WTC11 (cell line): Measurements from ENCODE around the gene ABR. TPM values are rescaled to one million over a fixed set of nuclear protein-coding genes. Genes with fewer than 3 reads are reported as not detected.
A peak's percentile ranks its signal among the peaks of the same experiment; 100 is the strongest.

Experiments
- ATAC-seq: fragments of 200-7000 bp; cut with Tn5 transposase; 2 replicates; pipeline ENCODE4 v1.10.0; 2021; ENCODE audit warnings: mild to moderate bottlenecking, moderate library complexity
- CTCF ChIA-PET: fragments of 300-600 bp; sonication (Branson Sonifier 250); formaldehyde crosslinking; loops from one replicate; lab custom pipeline; 2021; ENCODE audit warnings: antibody characterized with exemption; lab: Charles Lee
- POLR2A ChIA-PET: fragments of 350-600 bp; sonication (Branson Sonifier 250); formaldehyde crosslinking; loops from one replicate; lab custom pipeline; 2021; ENCODE audit warnings: antibody characterized with exemption; lab: Charles Lee
- DNase-seq: peaks from one replicate; pipeline ENCODE4 v3.0.0; 2021; ENCODE audit warnings: low spot score
- H3K27ac Mint-ChIP-seq: 2 replicates; pipeline ENCODE4 v1.8.0; 2021; ENCODE audit warnings: mixed read lengths
- H3K27me3 Mint-ChIP-seq: 2 replicates; pipeline ENCODE4 v1.8.0; 2021; ENCODE audit warnings: low read depth, mild to moderate bottlenecking, moderate library complexity, mixed read lengths
- H3K36me3 Mint-ChIP-seq: 2 replicates; pipeline ENCODE4 v1.8.0; 2021; ENCODE audit warnings: mixed read lengths
- H3K4me1 Mint-ChIP-seq: 2 replicates; pipeline ENCODE4 v1.8.0; 2022; ENCODE audit warnings: mixed read lengths
- H3K4me3 Mint-ChIP-seq: 2 replicates; pipeline ENCODE4 v1.8.0; 2021; ENCODE audit warnings: mild to moderate bottlenecking, moderate library complexity, mixed read lengths
- H3K9me3 Mint-ChIP-seq: 2 replicates; pipeline ENCODE4 v1.8.0; 2021; ENCODE audit warnings: mixed read lengths
- CBFB ChIP-seq: sonication (generic); formaldehyde crosslinking; IDR thresholded peaks from 2 replicates; pipeline ENCODE4 v1.8.1; 2022; ENCODE audit warnings: mild to moderate bottlenecking, low read depth, missing genetic modification reagents
- CREB1 ChIP-seq: sonication (generic); formaldehyde crosslinking; IDR thresholded peaks from 2 replicates; pipeline ENCODE4 v1.8.0; 2023; ENCODE audit warnings: mild to moderate bottlenecking, missing genetic modification reagents
- FOXJ3 ChIP-seq: sonication (generic); formaldehyde crosslinking; IDR thresholded peaks from 2 replicates; pipeline ENCODE4 v1.9.0; 2021; ENCODE audit warnings: missing genetic modification reagents, mild to moderate bottlenecking, borderline replicate concordance
- IRF2 ChIP-seq: sonication (generic); formaldehyde crosslinking; IDR thresholded peaks from 2 replicates; pipeline ENCODE4 v1.8.0; 2022; ENCODE audit warnings: low read depth, missing genetic modification reagents, borderline replicate concordance
- JAZF1 ChIP-seq: fragments of 250-450 bp; sonication (Bioruptor Pico); IDR thresholded peaks from 2 replicates; pipeline ENCODE4 v1.9.0; 2021; ENCODE audit warnings: moderate library complexity, mild to moderate bottlenecking, inconsistent platforms
- KAT7 ChIP-seq: sonication (generic); formaldehyde crosslinking; IDR thresholded peaks from 2 replicates; pipeline ENCODE4 v1.8.1; 2023; ENCODE audit warnings: missing genetic modification reagents, mild to moderate bottlenecking, borderline replicate concordance
- NFYB ChIP-seq: sonication (generic); formaldehyde crosslinking; conservative IDR thresholded peaks from 2 replicates; pipeline ENCODE4 v1.8.0; 2022; ENCODE audit warnings: low read depth, missing genetic modification reagents
- NR1H2 ChIP-seq: sonication (generic); formaldehyde crosslinking; IDR thresholded peaks from 2 replicates; pipeline ENCODE4 v1.9.0; 2021; ENCODE audit warnings: mild to moderate bottlenecking, moderate library complexity, missing genetic modification reagents
- PRRX2 ChIP-seq: fragments of 250-450 bp; sonication (Bioruptor Pico); IDR thresholded peaks from 2 replicates; pipeline ENCODE4 v1.8.0; 2021; ENCODE audit warnings: mild to moderate bottlenecking
- ZBTB21 ChIP-seq: sonication (generic); formaldehyde crosslinking; IDR thresholded peaks from 2 replicates; pipeline ENCODE4 v1.8.1; 2023; ENCODE audit warnings: mild to moderate bottlenecking, missing genetic modification reagents, borderline replicate concordance
- ZNF263 ChIP-seq: sonication (generic); formaldehyde crosslinking; IDR thresholded peaks from 2 replicates; pipeline ENCODE4 v1.8.1; 2022; ENCODE audit warnings: low read depth, mild to moderate bottlenecking, moderate library complexity, missing genetic modification reagents
- total RNA-seq: library from RNA; stranded (reverse); gene quantifications from 3 replicates; pipeline ENCODE4 v1.2.3, GENCODE V29; 2021
- TF ChIP-seq, protein P1 (sequence below): fragments of 200-600 bp; IDR thresholded peaks from 2 replicates; pipeline ENCODE4 v1.8.0; 2022; ENCODE audit warnings: antibody characterized with exemption
- TF ChIP-seq, protein P2 (sequence below): fragments of 250-450 bp; sonication (Bioruptor Pico); IDR thresholded peaks from 2 replicates; pipeline ENCODE4 v1.8.0; 2021; ENCODE audit warnings: mild to moderate bottlenecking
- TF ChIP-seq, protein P3 (sequence below): fragments of 250-450 bp; sonication (Bioruptor Pico); IDR thresholded peaks from 2 replicates; pipeline ENCODE4 v1.9.0; 2021; ENCODE audit warnings: mild to moderate bottlenecking
- TF ChIP-seq, protein P4 (sequence below): sonication (generic); formaldehyde crosslinking; IDR thresholded peaks from 2 replicates; pipeline ENCODE4 v1.8.0; 2023; ENCODE audit warnings: mild to moderate bottlenecking, missing genetic modification reagents
- TF ChIP-seq, protein P5 (sequence below): sonication (generic); formaldehyde crosslinking; IDR thresholded peaks from 2 replicates; pipeline ENCODE4 v1.8.0; 2022; ENCODE audit warnings: mild to moderate bottlenecking, missing genetic modification reagents
- TF ChIP-seq, protein P6 (sequence below): sonication (generic); formaldehyde crosslinking; IDR thresholded peaks from 2 replicates; pipeline ENCODE4 v1.8.1; 2023; ENCODE audit warnings: mild to moderate bottlenecking, missing genetic modification reagents

Gene ABR
- total RNA-seq, 1 experiment from 2014 or later: 38.0 TPM

DNA sequence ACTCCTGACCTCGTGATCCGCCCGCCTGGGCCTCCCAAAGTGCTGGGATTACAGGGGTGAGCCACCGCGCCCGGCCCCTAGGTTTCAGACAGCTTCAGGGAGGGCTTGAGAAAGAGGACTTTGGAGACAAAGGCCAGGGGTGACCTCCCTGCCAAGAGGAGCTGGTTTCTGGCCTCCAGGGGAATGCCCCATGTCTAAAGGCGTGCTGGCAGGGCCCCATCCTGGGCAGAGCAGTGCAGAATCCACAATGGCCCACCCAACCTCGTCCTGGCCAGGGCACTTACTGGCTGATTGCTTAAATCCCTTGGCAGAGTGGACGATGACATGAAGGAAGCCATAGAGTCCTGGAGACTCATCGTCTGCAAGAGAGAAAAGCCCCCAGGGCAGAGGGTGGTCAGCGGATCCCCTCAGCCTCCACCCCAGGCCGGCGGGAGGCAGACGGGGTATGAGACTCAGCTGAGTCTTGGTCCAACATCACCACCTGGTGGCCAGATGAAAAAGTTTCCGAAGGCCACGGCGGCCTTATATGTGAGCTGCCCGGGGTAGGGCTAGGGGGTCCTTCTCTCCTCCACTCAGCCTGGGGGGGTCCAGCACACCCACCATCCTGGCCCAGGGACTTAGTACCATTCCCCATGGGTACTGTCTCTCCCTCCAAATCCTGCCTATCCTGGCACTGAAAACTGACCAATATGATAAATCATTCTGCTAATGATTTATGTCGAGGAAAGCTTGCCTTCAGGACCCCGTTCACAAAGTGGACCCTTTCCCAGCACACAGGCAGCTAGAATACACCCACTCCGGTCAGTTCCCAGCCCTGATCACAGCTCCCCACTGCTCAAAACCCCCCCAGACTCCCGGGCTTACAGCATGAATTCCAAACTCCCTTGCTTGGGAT, 123.8 kb downstream of the ABR start:
- peak; percentile 84 for DNase-seq
- H3K36me3 Mint-ChIP-seq: peaks cover 25% of the 10 kb centered on the region
- H3K27me3 Mint-ChIP-seq: no peaks in the 10 kb centered on the region
- no peak overlapping the region for H3K4me3 Mint-ChIP-seq
- peaks cover 6% of the 10 kb centered on the region for H3K9me3 Mint-ChIP-seq
- H3K27ac Mint-ChIP-seq: no peak overlapping the region
- peak; percentile 91 for ATAC-seq
- no peaks in the 10 kb centered on the region for H3K4me1 Mint-ChIP-seq
- TF ChIP-seq, protein P1, sequence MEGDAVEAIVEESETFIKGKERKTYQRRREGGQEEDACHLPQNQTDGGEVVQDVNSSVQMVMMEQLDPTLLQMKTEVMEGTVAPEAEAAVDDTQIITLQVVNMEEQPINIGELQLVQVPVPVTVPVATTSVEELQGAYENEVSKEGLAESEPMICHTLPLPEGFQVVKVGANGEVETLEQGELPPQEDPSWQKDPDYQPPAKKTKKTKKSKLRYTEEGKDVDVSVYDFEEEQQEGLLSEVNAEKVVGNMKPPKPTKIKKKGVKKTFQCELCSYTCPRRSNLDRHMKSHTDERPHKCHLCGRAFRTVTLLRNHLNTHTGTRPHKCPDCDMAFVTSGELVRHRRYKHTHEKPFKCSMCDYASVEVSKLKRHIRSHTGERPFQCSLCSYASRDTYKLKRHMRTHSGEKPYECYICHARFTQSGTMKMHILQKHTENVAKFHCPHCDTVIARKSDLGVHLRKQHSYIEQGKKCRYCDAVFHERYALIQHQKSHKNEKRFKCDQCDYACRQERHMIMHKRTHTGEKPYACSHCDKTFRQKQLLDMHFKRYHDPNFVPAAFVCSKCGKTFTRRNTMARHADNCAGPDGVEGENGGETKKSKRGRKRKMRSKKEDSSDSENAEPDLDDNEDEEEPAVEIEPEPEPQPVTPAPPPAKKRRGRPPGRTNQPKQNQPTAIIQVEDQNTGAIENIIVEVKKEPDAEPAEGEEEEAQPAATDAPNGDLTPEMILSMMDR: peak; percentile 73
- TF ChIP-seq ZNF263: no peak
- TF ChIP-seq, all 79 proteins: peak for 1
- ChIA-PET CTCF (interaction anchor here (0.6 to 3.0 kb wide), 66 partner anchors 9 to 746 kb away, joined by 3 to 56 read pairs (median 5); partner anchors contain the start of genes NXN, TIMM22 and TRARG1), POLR2A (interaction anchor here (0.8 to 1.1 kb wide), 2 partner anchors 12 to 52 kb away, joined by 3 read pairs; no protein-coding TSS in a partner anchor)

DNA sequence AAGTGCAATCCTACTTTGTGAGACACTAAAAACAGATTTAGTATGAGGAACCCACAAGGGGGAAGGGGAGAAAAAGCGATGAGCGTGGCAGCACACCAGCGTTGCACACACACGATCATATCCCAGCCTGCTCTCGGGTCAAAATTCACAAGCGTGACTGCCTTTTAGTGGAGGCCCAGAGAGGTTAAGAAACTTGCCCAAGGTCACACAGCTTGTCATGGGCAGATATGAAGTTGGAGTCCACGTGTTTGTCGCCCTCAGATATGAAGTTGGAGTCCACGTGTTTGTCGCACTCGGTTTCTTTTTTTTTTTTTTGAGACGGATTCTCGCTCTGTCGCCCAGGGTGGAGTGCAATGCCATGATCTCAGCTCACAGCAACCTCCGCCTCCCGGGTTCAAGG, 124.5 kb downstream of the ABR start:
- Mint-ChIP-seq H3K27me3 (no peaks in the 10 kb centered on the region), H3K36me3 (peaks cover 25% of the 10 kb centered on the region), H3K4me3 (no peak overlapping the region), H3K27ac (no peak overlapping the region), H3K4me1 (no peaks in the 10 kb centered on the region), H3K9me3 (peaks cover 6% of the 10 kb centered on the region)
- ATAC-seq (no peak), DNase-seq (no peak)
- POLR2A ChIA-PET: no interaction called here
- no peak for TF ChIP-seq PRRX2
- no peak for TF ChIP-seq JAZF1 (CRISPR knock-in tag)
- TF ChIP-seq CBFB (CRISPR knock-in tag): no peak
- no peak for TF ChIP-seq KAT7
- TF ChIP-seq CREB1 (CRISPR knock-in tag): no peak
- TF ChIP-seq, protein P2, sequence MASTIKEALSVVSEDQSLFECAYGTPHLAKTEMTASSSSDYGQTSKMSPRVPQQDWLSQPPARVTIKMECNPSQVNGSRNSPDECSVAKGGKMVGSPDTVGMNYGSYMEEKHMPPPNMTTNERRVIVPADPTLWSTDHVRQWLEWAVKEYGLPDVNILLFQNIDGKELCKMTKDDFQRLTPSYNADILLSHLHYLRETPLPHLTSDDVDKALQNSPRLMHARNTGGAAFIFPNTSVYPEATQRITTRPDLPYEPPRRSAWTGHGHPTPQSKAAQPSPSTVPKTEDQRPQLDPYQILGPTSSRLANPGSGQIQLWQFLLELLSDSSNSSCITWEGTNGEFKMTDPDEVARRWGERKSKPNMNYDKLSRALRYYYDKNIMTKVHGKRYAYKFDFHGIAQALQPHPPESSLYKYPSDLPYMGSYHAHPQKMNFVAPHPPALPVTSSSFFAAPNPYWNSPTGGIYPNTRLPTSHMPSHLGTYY (CRISPR knock-in tag): no peak
- no peak for TF ChIP-seq IRF2 (CRISPR knock-in tag)
- TF ChIP-seq, protein P3, sequence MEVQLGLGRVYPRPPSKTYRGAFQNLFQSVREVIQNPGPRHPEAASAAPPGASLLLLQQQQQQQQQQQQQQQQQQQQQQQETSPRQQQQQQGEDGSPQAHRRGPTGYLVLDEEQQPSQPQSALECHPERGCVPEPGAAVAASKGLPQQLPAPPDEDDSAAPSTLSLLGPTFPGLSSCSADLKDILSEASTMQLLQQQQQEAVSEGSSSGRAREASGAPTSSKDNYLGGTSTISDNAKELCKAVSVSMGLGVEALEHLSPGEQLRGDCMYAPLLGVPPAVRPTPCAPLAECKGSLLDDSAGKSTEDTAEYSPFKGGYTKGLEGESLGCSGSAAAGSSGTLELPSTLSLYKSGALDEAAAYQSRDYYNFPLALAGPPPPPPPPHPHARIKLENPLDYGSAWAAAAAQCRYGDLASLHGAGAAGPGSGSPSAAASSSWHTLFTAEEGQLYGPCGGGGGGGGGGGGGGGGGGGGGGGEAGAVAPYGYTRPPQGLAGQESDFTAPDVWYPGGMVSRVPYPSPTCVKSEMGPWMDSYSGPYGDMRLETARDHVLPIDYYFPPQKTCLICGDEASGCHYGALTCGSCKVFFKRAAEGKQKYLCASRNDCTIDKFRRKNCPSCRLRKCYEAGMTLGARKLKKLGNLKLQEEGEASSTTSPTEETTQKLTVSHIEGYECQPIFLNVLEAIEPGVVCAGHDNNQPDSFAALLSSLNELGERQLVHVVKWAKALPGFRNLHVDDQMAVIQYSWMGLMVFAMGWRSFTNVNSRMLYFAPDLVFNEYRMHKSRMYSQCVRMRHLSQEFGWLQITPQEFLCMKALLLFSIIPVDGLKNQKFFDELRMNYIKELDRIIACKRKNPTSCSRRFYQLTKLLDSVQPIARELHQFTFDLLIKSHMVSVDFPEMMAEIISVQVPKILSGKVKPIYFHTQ (CRISPR knock-in tag): no peak
- TF ChIP-seq FOXJ3 (CRISPR knock-in tag): no peak
- CTCF ChIA-PET: interaction anchor here (1.5 to 3.0 kb wide), 11 partner anchors 11 to 75 kb away, joined by 6 to 56 read pairs (median 29); partner anchors contain the start of genes NXN and TIMM22

DNA sequence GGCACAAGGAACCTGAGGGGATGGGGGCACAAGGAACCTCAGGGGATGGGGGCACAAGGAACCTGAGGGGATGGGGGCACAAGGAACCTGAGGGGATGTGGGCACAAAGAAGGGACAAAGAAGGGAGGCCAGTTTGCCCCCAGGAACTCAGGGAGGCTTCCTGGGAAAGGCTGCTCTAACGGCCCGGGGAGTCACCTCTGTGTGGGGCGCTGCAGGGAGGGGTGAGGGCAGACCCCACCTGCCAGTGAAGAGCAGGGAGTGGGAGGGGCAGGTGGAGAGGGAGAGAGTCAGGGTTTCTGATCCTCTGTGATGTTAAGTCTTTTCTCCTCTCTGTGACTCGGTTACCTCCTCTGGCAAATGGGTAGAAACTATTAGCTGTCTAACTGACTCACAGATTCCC, 125.1 kb downstream of the ABR start:
- POLR2A ChIA-PET: no interaction called here

More for the DNA sequence above, 125.1 kb downstream of the ABR start:
- TF ChIP-seq, protein P4, sequence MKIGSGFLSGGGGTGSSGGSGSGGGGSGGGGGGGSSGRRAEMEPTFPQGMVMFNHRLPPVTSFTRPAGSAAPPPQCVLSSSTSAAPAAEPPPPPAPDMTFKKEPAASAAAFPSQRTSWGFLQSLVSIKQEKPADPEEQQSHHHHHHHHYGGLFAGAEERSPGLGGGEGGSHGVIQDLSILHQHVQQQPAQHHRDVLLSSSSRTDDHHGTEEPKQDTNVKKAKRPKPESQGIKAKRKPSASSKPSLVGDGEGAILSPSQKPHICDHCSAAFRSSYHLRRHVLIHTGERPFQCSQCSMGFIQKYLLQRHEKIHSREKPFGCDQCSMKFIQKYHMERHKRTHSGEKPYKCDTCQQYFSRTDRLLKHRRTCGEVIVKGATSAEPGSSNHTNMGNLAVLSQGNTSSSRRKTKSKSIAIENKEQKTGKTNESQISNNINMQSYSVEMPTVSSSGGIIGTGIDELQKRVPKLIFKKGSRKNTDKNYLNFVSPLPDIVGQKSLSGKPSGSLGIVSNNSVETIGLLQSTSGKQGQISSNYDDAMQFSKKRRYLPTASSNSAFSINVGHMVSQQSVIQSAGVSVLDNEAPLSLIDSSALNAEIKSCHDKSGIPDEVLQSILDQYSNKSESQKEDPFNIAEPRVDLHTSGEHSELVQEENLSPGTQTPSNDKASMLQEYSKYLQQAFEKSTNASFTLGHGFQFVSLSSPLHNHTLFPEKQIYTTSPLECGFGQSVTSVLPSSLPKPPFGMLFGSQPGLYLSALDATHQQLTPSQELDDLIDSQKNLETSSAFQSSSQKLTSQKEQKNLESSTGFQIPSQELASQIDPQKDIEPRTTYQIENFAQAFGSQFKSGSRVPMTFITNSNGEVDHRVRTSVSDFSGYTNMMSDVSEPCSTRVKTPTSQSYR (CRISPR knock-in tag): no peak
- TF ChIP-seq ZBTB21 (CRISPR knock-in tag): no peak
- TF ChIP-seq NR1H2 (CRISPR knock-in tag): no peak
- TF ChIP-seq, protein P5, sequence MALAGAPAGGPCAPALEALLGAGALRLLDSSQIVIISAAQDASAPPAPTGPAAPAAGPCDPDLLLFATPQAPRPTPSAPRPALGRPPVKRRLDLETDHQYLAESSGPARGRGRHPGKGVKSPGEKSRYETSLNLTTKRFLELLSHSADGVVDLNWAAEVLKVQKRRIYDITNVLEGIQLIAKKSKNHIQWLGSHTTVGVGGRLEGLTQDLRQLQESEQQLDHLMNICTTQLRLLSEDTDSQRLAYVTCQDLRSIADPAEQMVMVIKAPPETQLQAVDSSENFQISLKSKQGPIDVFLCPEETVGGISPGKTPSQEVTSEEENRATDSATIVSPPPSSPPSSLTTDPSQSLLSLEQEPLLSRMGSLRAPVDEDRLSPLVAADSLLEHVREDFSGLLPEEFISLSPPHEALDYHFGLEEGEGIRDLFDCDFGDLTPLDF: no peak
- TF ChIP-seq NFYB (CRISPR knock-in tag): no peak
- TF ChIP-seq, protein P6, sequence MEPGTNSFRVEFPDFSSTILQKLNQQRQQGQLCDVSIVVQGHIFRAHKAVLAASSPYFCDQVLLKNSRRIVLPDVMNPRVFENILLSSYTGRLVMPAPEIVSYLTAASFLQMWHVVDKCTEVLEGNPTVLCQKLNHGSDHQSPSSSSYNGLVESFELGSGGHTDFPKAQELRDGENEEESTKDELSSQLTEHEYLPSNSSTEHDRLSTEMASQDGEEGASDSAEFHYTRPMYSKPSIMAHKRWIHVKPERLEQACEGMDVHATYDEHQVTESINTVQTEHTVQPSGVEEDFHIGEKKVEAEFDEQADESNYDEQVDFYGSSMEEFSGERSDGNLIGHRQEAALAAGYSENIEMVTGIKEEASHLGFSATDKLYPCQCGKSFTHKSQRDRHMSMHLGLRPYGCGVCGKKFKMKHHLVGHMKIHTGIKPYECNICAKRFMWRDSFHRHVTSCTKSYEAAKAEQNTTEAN (CRISPR knock-in tag): no peak
- H3K9me3 Mint-ChIP-seq: peaks cover 6% of the 10 kb centered on the region
- CTCF ChIA-PET: interaction anchor here (2.2 to 3.0 kb wide), 4 partner anchors 11 to 58 kb away, joined by 17 to 56 read pairs (median 36); partner anchors contain the start of gene TIMM22
- DNase-seq (no peak), ATAC-seq (no peak)
- H3K4me1 Mint-ChIP-seq: no peaks in the 10 kb centered on the region
- H3K27ac Mint-ChIP-seq: no peak overlapping the region
- H3K4me3 Mint-ChIP-seq: no peak overlapping the region
- peaks cover 24% of the 10 kb centered on the region for H3K36me3 Mint-ChIP-seq
- no peaks in the 10 kb centered on the region for H3K27me3 Mint-ChIP-seq
